HEK293 (cell line): ENCODE measurements around the gene RNF31.

Source experiments
- CTCF ChIA-PET: fragments of 350-600 bp; formaldehyde crosslinking; extraction: SDS; loops from one replicate; lab custom pipeline; 2021; ENCODE audit warnings: antibody characterized with exemption; lab: Yijun Ruan, JAX
- POLR2A ChIA-PET: fragments of 300-600 bp; formaldehyde crosslinking; extraction: SDS; loops from one replicate; lab custom pipeline; 2020; ENCODE audit warnings: antibody characterized with exemption, inconsistent platforms; lab: Yijun Ruan, JAX
- H3K27ac ChIP-seq: fragments of 200-500 bp; sonication (Bioruptor generic); 2 replicates; pipeline ENCODE4 v1.5.1; 2014; ENCODE audit warnings: low read depth, low read length, control low read depth, inconsistent platforms; ENCODE audit errors: extremely low read depth
- H3K36me3 ChIP-seq, 2 experiments: fragments of 200-500 bp in 1 of 2; sonication (Bioruptor generic) in 1 of 2; 1 replicate in 1 of 2; 2 replicates in 1 of 2; pipeline ENCODE4 v1.5.1; 2014 to 2017; ENCODE audit warnings: inconsistent platforms in 2 of 2, low read length in 2 of 2; ENCODE audit not compliant: control insufficient read depth in 2 of 2, insufficient read depth in 1 of 2
- H3K4me1 ChIP-seq: fragments of 200-500 bp; sonication (Bioruptor generic); 2 replicates; pipeline ENCODE4 v1.5.1; 2014; ENCODE audit warnings: mild to moderate bottlenecking, low read length, inconsistent platforms; ENCODE audit not compliant: control insufficient read depth, insufficient read depth
- H3K4me3 ChIP-seq: 2 replicates; pipeline ENCODE4 v1.5.1; 2011; ENCODE audit warnings: low read depth, mild to moderate bottlenecking, control low read depth, low read length, moderate library complexity
- H3K9me3 ChIP-seq: fragments of 200-500 bp; sonication (Bioruptor generic); 2 replicates; pipeline ENCODE4 v1.5.1; 2014; ENCODE audit warnings: low read depth, low read length, inconsistent platforms; ENCODE audit not compliant: control insufficient read depth, insufficient read depth
- EGR2 ChIP-seq: fragments of 450-650 bp; formaldehyde crosslinking; IDR thresholded peaks from 2 replicates; pipeline ENCODE4 v1.5.1; 2016; ENCODE audit warnings: low read depth, missing biosample characterization, missing genetic modification characterization
- HOXA7 ChIP-seq: sonication (generic); formaldehyde crosslinking; IDR thresholded peaks from 2 replicates; pipeline ENCODE4 v1.8.1; 2022; ENCODE audit warnings: missing genetic modification reagents, borderline replicate concordance
- PRDM10 ChIP-seq: fragments of 450-650 bp; formaldehyde crosslinking; IDR thresholded peaks from 2 replicates; pipeline ENCODE4 v1.5.1; 2016; ENCODE audit warnings: missing biosample characterization, missing genetic modification characterization
- REST ChIP-seq: fragments of 450-650 bp; formaldehyde crosslinking; IDR thresholded peaks from 2 replicates; pipeline ENCODE4 v1.5.1; 2016; ENCODE audit warnings: missing biosample characterization, missing genetic modification characterization
- SP3 ChIP-seq: fragments of 450-650 bp; formaldehyde crosslinking; IDR thresholded peaks from 2 replicates; pipeline ENCODE4 v1.5.1; 2016; ENCODE audit warnings: missing biosample characterization, missing genetic modification characterization
- TSHZ1 ChIP-seq: fragments of 450-650 bp; formaldehyde crosslinking; IDR thresholded peaks from 2 replicates; pipeline ENCODE4 v1.5.1; 2016; ENCODE audit warnings: missing biosample characterization, missing genetic modification characterization, borderline replicate concordance
- ZBTB49 ChIP-seq: fragments of 450-650 bp; formaldehyde crosslinking; IDR thresholded peaks from 2 replicates; pipeline ENCODE4 v1.5.1; 2016; ENCODE audit warnings: missing biosample characterization, missing genetic modification characterization, low read depth
- ZNF148 ChIP-seq: fragments of 450-650 bp; formaldehyde crosslinking; IDR thresholded peaks from 2 replicates; pipeline ENCODE4 v1.5.0; 2017; ENCODE audit warnings: missing biosample characterization, missing genetic modification characterization, borderline replicate concordance
- ZNF157 ChIP-seq: fragments of 450-650 bp; formaldehyde crosslinking; IDR thresholded peaks from 2 replicates; pipeline ENCODE4 v1.5.1; 2016; ENCODE audit warnings: missing biosample characterization, missing genetic modification characterization
- ZNF324 ChIP-seq: fragments of 450-650 bp; formaldehyde crosslinking; IDR thresholded peaks from 2 replicates; pipeline ENCODE4 v1.5.1; 2016; ENCODE audit warnings: missing biosample characterization, missing genetic modification characterization
- ZNF37A ChIP-seq: fragments of 450-650 bp; IDR thresholded peaks from 2 replicates; pipeline ENCODE4 v1.5.1; 2018; ENCODE audit warnings: missing biosample characterization, missing genetic modification characterization
- ZNF747 ChIP-seq: fragments of 450-650 bp; formaldehyde crosslinking; IDR thresholded peaks from 2 replicates; pipeline ENCODE4 v1.5.1; 2016; ENCODE audit warnings: missing biosample characterization, missing genetic modification characterization
- ZNF791 ChIP-seq: fragments of 450-650 bp; formaldehyde crosslinking; IDR thresholded peaks from 2 replicates; pipeline ENCODE4 v1.5.1; 2016; ENCODE audit warnings: missing biosample characterization, missing genetic modification characterization
- ZXDB ChIP-seq: fragments of 450-650 bp; formaldehyde crosslinking; IDR thresholded peaks from 2 replicates; pipeline ENCODE4 v1.5.1; 2016; ENCODE audit warnings: missing biosample characterization, missing genetic modification characterization

RNF31 gene

GRCh38 chr14:24172261-24172860 lies 25.1 kb downstream of the RNF31 start:
- POLR2A ChIA-PET, result interaction anchor here (1.5 kb wide), 1 partner anchor 12 kb away, joined by 3 read pairs; no protein-coding TSS in a partner anchor
- Histone ChIP-seq H3K9me3 (no peaks in the 10 kb centered on the region), H3K4me3 (no peak overlapping the region), H3K4me1 (no peaks in the 10 kb centered on the region), H3K36me3 (peaks cover 0 to 18% of the 10 kb centered on the region in 2 experiments; a peak in 2 of 3 replicates), H3K27ac (no peak overlapping the region)
- no peak for TF ChIP-seq ZBTB49 (tag by site-specific recombination)
- TF ChIP-seq ZNF157 (tag by site-specific recombination), result no peak
- TF ChIP-seq ZNF747 (tag by site-specific recombination), result no peak
- no peak for TF ChIP-seq ZNF37A (tag by site-specific recombination)
- no peak for TF ChIP-seq EGR2
- no peak for TF ChIP-seq SP3 (tag by site-specific recombination)
- TF ChIP-seq REST, result no peak
- no peak for TF ChIP-seq ZNF324
- TF ChIP-seq PRDM10 (tag by site-specific recombination), result no peak
- TF ChIP-seq TSHZ1 (tag by site-specific recombination), result no peak
- no peak for TF ChIP-seq ZXDB (tag by site-specific recombination)
- no peak for TF ChIP-seq ZNF791 (tag by site-specific recombination)
- TF ChIP-seq HOXA7 (CRISPR knock-in tag), result no peak
- no peak for TF ChIP-seq ZNF148 (tag by site-specific recombination)
- CTCF ChIA-PET, result no interaction called here
